GM12872 (cell line): Measurements from ENCODE around the gene ITGB1.

Experiments
- CTCF ChIP-seq: IDR thresholded peaks from 3 replicates; pipeline ENCODE4 v1.5.1; 2011; ENCODE audit warnings: low read depth, mild to moderate bottlenecking, low read length, moderate library complexity; ENCODE audit not compliant: insufficient read depth

Gene ITGB1

GRCh38 chr10:32961343-32961894, 3.4 kb upstream of the ITGB1 start:
- no peak for TF ChIP-seq CTCF

GRCh38 chr10:32960022-32960421, 2.0 kb upstream of the ITGB1 start:
- TF ChIP-seq CTCF, result no peak

- TF ChIP-seq CTCF, result no peak
Measured at GRCh38 chr10:32959006-32959920, 1.2 kb upstream of the ITGB1 start.

- TF ChIP-seq CTCF, result no peak
Measured at GRCh38 chr10:32957341-32958084, 517 bp downstream of the ITGB1 start.

GRCh38 chr10:32956365-32957197, 1.4 kb downstream of the ITGB1 start:
- no peak for TF ChIP-seq CTCF

- TF ChIP-seq CTCF, result no peak
Measured at GRCh38 chr10:32955790-32956189, 2.2 kb downstream of the ITGB1 start.
